HepG2 (cell line): Measurements from ENCODE around the gene STMND1. TPM values are rescaled to one million over a fixed set of nuclear protein-coding genes. Genes with fewer than 3 reads are reported as not detected.
A peak's percentile ranks its signal among the peaks of the same experiment; 100 is the strongest.

Experiments
- AGO2 ChIP-seq: fragments of 200-400 bp; formaldehyde crosslinking; optimal IDR thresholded peaks from 2 replicates; pipeline ENCODE3; 2017; ENCODE audit warnings: mild to moderate bottlenecking, low read depth, low read length, moderate library complexity
- CCDC6 ChIP-seq: sonication (generic); formaldehyde crosslinking; IDR thresholded peaks from 2 replicates; pipeline ENCODE4 v1.8.1; 2022; ENCODE audit warnings: mild to moderate bottlenecking, missing genetic modification reagents, moderate library complexity
- DNMT1 ChIP-seq: sonication (generic); formaldehyde crosslinking; IDR thresholded peaks from 2 replicates; pipeline ENCODE4 v1.5.1; 2020; ENCODE audit warnings: mild to moderate bottlenecking, missing genetic modification reagents
- MAFF ChIP-seq: IDR thresholded peaks from 2 replicates; pipeline ENCODE4 v1.6.1; 2011; ENCODE audit warnings: low read depth, low read length, improper control_type of control experiment
- MEIS1 ChIP-seq: sonication (generic); formaldehyde crosslinking; IDR thresholded peaks from 2 replicates; pipeline ENCODE4 v1.9.0; 2021; ENCODE audit warnings: mild to moderate bottlenecking, missing genetic modification reagents, moderate library complexity, borderline replicate concordance
- RNF219 ChIP-seq: sonication (generic); formaldehyde crosslinking; IDR thresholded peaks from 2 replicates; pipeline ENCODE4 v1.5.0; 2020; ENCODE audit warnings: mild to moderate bottlenecking, missing genetic modification reagents
- ZNF879 ChIP-seq: sonication (generic); formaldehyde crosslinking; IDR thresholded peaks from 2 replicates; pipeline ENCODE4 v1.8.1; 2023; ENCODE audit warnings: missing genetic modification reagents
- polyA plus RNA-seq, 8 experiments: library from polyadenylated mRNA; depleted of rRNA in 3 of 8; stranded (reverse) in 7 of 8; unstranded in 1 of 8; fragments of >200 nt; fragmentation: Illumina TruSeq in 4 of 8; extraction: Trizol in 4 of 8; gene quantifications; 2 replicates each; pipeline versions ENCODE4 v1.2.1 to v1.2.3, GENCODE V29; 2011 to 2016; ENCODE audit warnings: low read depth in 4 of 8, missing spikeins in 1 of 8, mixed read lengths in 1 of 8; ENCODE audit not compliant: insufficient read depth in 1 of 8
- total RNA-seq, 5 experiments: library from RNA; depleted of rRNA; stranded (reverse); fragments of >200 nt; fragmentation: Illumina TruSeq; extraction: Trizol; gene quantifications; 2 replicates each; pipeline ENCODE4 v1.2.3, GENCODE V29; 2016; ENCODE audit warnings: low read depth in 1 of 5
- TF ChIP-seq, protein P1 (sequence below): sonication (generic); formaldehyde crosslinking; IDR thresholded peaks from 2 replicates; pipeline ENCODE4 v1.4.0; 2020; ENCODE audit warnings: mild to moderate bottlenecking, missing genetic modification reagents, borderline replicate concordance
- TF ChIP-seq, protein P2 (sequence below), 2 experiments: IDR thresholded peaks; 2 replicates each; pipeline ENCODE4 v1.6.1; 2011 to 2012; ENCODE audit warnings: low read length in 2 of 2, borderline replicate concordance in 1 of 2, low read depth in 1 of 2, mild to moderate bottlenecking in 1 of 2, moderate library complexity in 1 of 2
- TF ChIP-seq, protein P3 (sequence below), 2 experiments: sonication (generic) in 1 of 2; formaldehyde crosslinking in 1 of 2; IDR thresholded peaks; 2 replicates each; pipeline versions ENCODE4 v1.4.0 to v1.6.1; 2016 to 2020; ENCODE audit warnings: borderline replicate concordance in 1 of 2, low read depth in 1 of 2, mild to moderate bottlenecking in 1 of 2, missing genetic modification reagents in 1 of 2
- TF ChIP-seq, protein P4 (sequence below): sonication (generic); formaldehyde crosslinking; IDR thresholded peaks from 2 replicates; pipeline ENCODE4 v1.4.0; 2020; ENCODE audit warnings: missing genetic modification reagents

Gene STMND1
- total and polyA plus RNA-seq, 2 of the 13 experiments (the other 11 are each of a cell fraction or from before 2014, with no cell fraction given) = not detected

GRCh38 chr6:17159240-17159639, 57.4 kb downstream of the STMND1 start (continued):
- TF ChIP-seq, protein P1, sequence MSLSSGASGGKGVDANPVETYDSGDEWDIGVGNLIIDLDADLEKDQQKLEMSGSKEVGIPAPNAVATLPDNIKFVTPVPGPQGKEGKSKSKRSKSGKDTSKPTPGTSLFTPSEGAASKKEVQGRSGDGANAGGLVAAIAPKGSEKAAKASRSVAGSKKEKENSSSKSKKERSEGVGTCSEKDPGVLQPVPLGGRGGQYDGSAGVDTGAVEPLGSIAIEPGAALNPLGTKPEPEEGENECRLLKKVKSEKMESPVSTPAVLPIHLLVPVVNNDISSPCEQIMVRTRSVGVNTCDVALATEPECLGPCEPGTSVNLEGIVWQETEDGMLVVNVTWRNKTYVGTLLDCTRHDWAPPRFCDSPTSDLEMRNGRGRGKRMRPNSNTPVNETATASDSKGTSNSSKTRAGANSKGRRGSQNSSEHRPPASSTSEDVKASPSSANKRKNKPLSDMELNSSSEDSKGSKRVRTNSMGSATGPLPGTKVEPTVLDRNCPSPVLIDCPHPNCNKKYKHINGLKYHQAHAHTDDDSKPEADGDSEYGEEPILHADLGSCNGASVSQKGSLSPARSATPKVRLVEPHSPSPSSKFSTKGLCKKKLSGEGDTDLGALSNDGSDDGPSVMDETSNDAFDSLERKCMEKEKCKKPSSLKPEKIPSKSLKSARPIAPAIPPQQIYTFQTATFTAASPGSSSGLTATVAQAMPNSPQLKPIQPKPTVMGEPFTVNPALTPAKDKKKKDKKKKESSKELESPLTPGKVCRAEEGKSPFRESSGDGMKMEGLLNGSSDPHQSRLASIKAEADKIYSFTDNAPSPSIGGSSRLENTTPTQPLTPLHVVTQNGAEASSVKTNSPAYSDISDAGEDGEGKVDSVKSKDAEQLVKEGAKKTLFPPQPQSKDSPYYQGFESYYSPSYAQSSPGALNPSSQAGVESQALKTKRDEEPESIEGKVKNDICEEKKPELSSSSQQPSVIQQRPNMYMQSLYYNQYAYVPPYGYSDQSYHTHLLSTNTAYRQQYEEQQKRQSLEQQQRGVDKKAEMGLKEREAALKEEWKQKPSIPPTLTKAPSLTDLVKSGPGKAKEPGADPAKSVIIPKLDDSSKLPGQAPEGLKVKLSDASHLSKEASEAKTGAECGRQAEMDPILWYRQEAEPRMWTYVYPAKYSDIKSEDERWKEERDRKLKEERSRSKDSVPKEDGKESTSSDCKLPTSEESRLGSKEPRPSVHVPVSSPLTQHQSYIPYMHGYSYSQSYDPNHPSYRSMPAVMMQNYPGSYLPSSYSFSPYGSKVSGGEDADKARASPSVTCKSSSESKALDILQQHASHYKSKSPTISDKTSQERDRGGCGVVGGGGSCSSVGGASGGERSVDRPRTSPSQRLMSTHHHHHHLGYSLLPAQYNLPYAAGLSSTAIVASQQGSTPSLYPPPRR (CRISPR knock-in tag) = peak; percentile 26; the same call in 1 of the 2 replicates
- TF ChIP-seq RNF219 (CRISPR knock-in tag) (no peak), ZNF879 (CRISPR knock-in tag) (no peak), MAFF (no peak), DNMT1 (no peak), AGO2 (no peak), MEIS1 (no peak), CCDC6 (CRISPR knock-in tag) (no peak)
- TF ChIP-seq, protein P2, sequence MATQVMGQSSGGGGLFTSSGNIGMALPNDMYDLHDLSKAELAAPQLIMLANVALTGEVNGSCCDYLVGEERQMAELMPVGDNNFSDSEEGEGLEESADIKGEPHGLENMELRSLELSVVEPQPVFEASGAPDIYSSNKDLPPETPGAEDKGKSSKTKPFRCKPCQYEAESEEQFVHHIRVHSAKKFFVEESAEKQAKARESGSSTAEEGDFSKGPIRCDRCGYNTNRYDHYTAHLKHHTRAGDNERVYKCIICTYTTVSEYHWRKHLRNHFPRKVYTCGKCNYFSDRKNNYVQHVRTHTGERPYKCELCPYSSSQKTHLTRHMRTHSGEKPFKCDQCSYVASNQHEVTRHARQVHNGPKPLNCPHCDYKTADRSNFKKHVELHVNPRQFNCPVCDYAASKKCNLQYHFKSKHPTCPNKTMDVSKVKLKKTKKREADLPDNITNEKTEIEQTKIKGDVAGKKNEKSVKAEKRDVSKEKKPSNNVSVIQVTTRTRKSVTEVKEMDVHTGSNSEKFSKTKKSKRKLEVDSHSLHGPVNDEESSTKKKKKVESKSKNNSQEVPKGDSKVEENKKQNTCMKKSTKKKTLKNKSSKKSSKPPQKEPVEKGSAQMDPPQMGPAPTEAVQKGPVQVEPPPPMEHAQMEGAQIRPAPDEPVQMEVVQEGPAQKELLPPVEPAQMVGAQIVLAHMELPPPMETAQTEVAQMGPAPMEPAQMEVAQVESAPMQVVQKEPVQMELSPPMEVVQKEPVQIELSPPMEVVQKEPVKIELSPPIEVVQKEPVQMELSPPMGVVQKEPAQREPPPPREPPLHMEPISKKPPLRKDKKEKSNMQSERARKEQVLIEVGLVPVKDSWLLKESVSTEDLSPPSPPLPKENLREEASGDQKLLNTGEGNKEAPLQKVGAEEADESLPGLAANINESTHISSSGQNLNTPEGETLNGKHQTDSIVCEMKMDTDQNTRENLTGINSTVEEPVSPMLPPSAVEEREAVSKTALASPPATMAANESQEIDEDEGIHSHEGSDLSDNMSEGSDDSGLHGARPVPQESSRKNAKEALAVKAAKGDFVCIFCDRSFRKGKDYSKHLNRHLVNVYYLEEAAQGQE (IDR thresholded peaks at IDR 0.05; ENCODE audit: borderline replicate concordance in 1 of 2, low read depth in 1 of 2, low read length in 2 of 2) = no peak
- TF ChIP-seq, protein P3, sequence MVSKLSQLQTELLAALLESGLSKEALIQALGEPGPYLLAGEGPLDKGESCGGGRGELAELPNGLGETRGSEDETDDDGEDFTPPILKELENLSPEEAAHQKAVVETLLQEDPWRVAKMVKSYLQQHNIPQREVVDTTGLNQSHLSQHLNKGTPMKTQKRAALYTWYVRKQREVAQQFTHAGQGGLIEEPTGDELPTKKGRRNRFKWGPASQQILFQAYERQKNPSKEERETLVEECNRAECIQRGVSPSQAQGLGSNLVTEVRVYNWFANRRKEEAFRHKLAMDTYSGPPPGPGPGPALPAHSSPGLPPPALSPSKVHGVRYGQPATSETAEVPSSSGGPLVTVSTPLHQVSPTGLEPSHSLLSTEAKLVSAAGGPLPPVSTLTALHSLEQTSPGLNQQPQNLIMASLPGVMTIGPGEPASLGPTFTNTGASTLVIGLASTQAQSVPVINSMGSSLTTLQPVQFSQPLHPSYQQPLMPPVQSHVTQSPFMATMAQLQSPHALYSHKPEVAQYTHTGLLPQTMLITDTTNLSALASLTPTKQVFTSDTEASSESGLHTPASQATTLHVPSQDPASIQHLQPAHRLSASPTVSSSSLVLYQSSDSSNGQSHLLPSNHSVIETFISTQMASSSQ (IDR thresholded peaks at IDR 0.05; ENCODE audit: low read depth) = peak; percentile 85
- TF ChIP-seq, protein P3 (CRISPR knock-in tag; IDR thresholded peaks at IDR 0.05; ENCODE audit: borderline replicate concordance) = peak; percentile 91; the same call in 1 of the 2 replicates
- TF ChIP-seq, protein P4, sequence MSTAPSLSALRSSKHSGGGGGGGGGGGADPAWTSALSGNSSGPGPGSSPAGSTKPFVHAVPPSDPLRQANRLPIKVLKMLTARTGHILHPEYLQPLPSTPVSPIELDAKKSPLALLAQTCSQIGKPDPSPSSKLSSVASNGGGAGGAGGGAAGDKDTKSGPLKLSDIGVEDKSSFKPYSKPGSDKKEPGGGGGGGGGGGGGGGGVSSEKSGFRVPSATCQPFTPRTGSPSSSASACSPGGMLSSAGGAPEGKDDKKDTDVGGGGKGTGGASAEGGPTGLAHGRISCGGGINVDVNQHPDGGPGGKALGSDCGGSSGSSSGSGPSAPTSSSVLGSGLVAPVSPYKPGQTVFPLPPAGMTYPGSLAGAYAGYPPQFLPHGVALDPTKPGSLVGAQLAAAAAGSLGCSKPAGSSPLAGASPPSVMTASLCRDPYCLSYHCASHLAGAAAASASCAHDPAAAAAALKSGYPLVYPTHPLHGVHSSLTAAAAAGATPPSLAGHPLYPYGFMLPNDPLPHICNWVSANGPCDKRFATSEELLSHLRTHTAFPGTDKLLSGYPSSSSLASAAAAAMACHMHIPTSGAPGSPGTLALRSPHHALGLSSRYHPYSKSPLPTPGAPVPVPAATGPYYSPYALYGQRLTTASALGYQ (CRISPR knock-in tag) = no peak
